ENCODE results near the gene GPR153.

GPR153 gene

GRCh38 chr1:6302568-6302967, 41.7 kb upstream of the GPR153 start:
- Histone ChIP-seq H3K4me3 (no peak overlapping the region), H3K27ac (no peak overlapping the region)
- TF ChIP-seq CTCF (IDR thresholded peaks at IDR 0.05) = no peak
- no peak for DNase-seq (ENCODE audit: low spot score)

GRCh38 chr1:6301526-6301925, 40.6 kb upstream of the GPR153 start:
- DNase-seq (ENCODE audit: low spot score) = no peak
- Histone ChIP-seq H3K27ac (no peak overlapping the region), H3K4me3 (no peak overlapping the region)
- TF ChIP-seq CTCF (IDR thresholded peaks at IDR 0.05) = no peak

DNA sequence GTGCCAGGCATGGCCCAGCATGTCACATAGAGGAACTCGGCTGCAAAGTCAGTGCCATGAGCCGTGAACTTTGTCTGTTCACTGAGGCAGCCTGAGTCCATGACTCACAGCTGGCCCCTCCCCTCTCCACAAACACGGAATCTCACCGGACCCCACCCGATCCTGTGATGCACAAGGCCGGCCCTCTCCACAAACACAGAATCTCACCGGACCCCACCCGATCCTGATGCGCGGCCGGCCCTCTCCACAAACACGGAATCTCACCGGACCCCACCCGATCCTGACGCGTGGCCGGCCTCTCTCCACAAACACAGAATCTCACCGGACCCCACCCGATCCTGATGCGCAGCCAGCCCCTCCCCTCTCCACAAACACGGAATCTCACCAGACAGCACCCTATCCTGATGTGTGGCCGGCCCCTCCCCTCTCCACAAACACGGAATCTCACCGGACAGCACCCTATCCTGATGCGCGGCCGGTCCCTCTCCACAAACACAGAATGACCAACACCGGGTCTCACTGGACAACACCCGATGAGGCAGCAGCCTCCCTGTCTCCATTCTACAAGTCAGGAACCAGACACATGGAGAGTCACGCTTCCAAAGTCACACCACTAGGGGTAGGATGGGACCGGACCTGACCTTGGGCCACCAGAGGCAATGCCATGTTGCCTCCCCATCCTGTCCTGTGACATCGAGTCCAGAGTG, 39.6 kb upstream of the GPR153 start:
- no peak overlapping the region for H3K4me3 ChIP-seq
- DNase-seq (ENCODE audit: low spot score) = no peak
- TF ChIP-seq CTCF (IDR thresholded peaks at IDR 0.05) = no peak
- no peak overlapping the region for H3K27ac ChIP-seq

DNA sequence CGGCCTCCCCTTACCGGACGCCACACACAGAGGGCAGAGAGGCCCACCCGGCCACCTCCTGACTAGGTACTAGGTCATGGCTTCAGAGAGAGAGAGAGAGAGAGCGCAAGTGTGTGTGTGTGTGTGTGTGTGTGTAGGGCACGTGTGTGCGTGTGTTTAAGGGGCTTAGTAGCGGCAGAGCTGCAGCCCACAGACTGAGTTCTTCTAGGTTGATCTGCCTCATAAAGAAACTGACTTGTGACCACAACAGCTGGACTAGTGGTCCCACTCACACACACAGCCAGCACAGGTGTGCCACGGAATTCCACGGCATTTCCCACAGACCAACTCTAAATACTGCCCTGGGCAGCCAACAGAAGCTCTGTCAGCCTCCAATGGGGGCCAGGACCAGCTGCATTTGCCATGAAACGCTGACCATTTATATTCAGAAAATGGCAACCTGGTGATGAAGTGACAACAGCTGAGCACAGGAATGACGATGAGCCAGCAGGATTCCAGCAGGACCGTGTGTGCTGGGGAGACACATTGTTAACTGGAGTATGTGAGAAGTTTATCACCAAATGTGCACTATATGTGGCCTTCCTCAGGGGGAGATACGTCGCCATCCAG, 38.8 kb upstream of the GPR153 start:
- Histone ChIP-seq H3K4me3 (no peak overlapping the region), H3K27ac (no peak overlapping the region)
- DNase-seq (ENCODE audit: low spot score) = no peak
- no peak for TF ChIP-seq CTCF (IDR thresholded peaks at IDR 0.05)

DNA sequence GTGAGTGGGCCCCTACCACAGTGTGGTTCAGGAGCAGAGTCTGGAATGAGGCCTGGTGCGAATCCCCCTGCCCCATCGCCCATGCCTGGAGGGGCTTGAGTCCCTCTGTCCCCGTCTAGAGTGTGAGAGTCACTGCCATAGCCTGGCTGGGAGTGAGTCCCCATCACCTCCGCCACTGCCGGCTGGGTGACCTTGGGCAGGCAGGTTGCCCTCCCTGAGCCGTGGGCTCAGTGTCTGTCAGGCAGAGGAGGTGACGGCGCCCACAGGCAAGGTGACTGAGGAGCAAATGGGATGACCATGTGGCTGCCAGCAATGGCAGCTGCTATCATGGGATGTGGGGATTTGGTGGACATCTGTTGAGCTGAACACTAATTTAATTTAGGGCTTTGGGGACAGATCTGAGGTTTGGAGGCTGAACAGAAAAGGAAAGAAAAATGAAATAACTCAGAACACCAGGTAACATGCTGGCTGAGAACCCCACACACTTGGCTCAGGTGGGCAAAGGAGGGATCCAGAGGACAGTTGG, 38.1 kb upstream of the GPR153 start:
- H3K4me3 ChIP-seq = no peak overlapping the region
- no peak for TF ChIP-seq CTCF (IDR thresholded peaks at IDR 0.05)
- DNase-seq (ENCODE audit: low spot score) = no peak
- no peak overlapping the region for H3K27ac ChIP-seq

DNA sequence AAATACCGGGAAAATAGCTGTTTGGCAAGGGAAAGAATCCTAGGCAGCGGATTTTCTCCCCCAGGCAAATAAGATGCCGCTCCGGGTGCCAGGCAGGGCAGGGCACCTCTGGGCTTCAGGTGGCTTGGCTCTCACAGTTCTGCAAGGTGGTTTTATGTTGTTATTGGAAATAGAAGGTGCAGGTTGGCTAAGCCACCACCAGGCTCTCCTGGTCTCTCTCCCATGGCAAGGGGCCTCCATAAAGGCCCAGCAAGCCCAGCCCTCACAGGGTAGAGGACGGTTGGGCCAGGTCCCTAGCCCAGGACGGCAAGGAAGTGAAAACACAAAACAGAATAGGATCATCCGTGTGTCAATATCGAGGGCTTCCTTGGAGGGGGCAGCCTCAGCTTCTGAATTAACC, 37.6 kb upstream of the GPR153 start:
- no peak for DNase-seq (ENCODE audit: low spot score)
- H3K4me3 ChIP-seq = no peak overlapping the region
- no peak for TF ChIP-seq CTCF (IDR thresholded peaks at IDR 0.05)
- no peak overlapping the region for H3K27ac ChIP-seq

- no peak for TF ChIP-seq CTCF (IDR thresholded peaks at IDR 0.05)
- DNase-seq (ENCODE audit: low spot score) = no peak
- H3K4me3 ChIP-seq = no peak overlapping the region
- H3K27ac ChIP-seq = no peak overlapping the region
Observed at GRCh38 chr1:6295910-6296309, 35.0 kb upstream of the GPR153 start.

Measured in coronary artery (tissue), 2 donors.